ENCODE measurements around the gene PSMD1. TPM values are rescaled to one million over a fixed set of nuclear protein-coding genes. Genes with fewer than 3 reads are reported as not detected.

The PSMD1 gene
- total RNA-seq, 1 donor from 2014 or later = 108 TPM

DNA sequence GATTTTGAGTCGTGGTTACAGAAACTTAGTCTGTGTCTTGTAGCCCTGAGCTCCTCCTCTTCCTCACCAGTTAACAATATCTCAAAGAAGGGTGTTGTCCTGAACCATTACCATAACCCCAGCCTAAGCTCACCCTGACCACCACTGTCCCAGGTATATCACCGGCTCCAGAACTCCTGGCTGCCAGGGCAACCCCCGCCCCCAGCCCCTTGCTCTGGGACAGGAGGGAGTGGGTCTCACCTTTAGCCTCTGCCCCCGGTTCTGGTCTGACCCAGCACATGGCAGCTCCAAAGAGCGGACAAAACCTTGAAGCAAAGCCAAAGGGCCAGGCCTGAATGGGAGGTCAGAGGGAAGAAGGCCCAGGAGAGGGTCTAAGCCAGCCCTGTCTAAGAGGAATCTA lies 5.6 kb upstream of the PSMD1 start:
- no peak for DNase-seq (ENCODE audit: low spot score)
- Mint-ChIP-seq H3K27ac (ENCODE audit: unreplicated experiment) (no peak overlapping the region), H3K4me1 (ENCODE audit: low read depth) (peaks cover 13% of the 10 kb centered on the region), H3K27me3 (ENCODE audit: low read depth) (peaks cover 18% of the 10 kb centered on the region), H3K9me3 (ENCODE audit: low read depth) (no peaks in the 10 kb centered on the region), H3K4me3 (ENCODE audit: unreplicated experiment) (no peak overlapping the region), H3K36me3 (ENCODE audit: low read depth) (no peaks in the 10 kb centered on the region)
- TF ChIP-seq, protein P1, sequence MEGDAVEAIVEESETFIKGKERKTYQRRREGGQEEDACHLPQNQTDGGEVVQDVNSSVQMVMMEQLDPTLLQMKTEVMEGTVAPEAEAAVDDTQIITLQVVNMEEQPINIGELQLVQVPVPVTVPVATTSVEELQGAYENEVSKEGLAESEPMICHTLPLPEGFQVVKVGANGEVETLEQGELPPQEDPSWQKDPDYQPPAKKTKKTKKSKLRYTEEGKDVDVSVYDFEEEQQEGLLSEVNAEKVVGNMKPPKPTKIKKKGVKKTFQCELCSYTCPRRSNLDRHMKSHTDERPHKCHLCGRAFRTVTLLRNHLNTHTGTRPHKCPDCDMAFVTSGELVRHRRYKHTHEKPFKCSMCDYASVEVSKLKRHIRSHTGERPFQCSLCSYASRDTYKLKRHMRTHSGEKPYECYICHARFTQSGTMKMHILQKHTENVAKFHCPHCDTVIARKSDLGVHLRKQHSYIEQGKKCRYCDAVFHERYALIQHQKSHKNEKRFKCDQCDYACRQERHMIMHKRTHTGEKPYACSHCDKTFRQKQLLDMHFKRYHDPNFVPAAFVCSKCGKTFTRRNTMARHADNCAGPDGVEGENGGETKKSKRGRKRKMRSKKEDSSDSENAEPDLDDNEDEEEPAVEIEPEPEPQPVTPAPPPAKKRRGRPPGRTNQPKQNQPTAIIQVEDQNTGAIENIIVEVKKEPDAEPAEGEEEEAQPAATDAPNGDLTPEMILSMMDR (IDR thresholded peaks at IDR 0.05) = no peak

GRCh38 chr2:231052494-231053451 lies 3.9 kb upstream of the PSMD1 start:
- Mint-ChIP-seq H3K9me3 (ENCODE audit: low read depth) (no peaks in the 10 kb centered on the region), H3K27ac (ENCODE audit: unreplicated experiment) (peak overlapping the region; percentile 49), H3K4me1 (ENCODE audit: low read depth) (peaks cover 16% of the 10 kb centered on the region), H3K27me3 (ENCODE audit: low read depth) (peaks cover 12% of the 10 kb centered on the region), H3K36me3 (ENCODE audit: low read depth) (no peaks in the 10 kb centered on the region), H3K4me3 (ENCODE audit: unreplicated experiment) (peak overlapping the region; percentile 81)
- TF ChIP-seq, protein P1 (IDR thresholded peaks at IDR 0.05) = peak; percentile 98
- DNase-seq (ENCODE audit: low spot score) = no peak

DNA sequence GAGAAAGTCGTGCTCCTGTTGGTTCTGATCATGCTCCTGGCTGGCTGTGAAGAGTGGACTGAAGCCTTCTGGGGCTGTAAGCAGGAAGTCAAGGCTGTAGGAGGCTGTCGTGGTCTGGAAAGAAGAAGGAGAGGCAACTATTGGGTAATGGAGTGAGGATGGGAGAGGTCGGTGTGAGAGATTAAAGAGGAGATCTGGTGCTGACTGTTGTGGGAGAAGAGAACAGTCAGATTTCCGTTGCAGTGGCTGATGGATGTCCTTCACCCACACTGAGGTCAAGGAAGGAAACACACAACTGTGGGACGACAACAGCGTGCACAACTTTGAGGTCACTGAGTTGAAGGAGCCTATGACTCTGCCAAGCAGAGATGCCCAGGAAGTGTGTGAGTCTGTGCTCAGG lies 2.8 kb upstream of the PSMD1 start:
- Mint-ChIP-seq H3K36me3 (ENCODE audit: low read depth) (no peaks in the 10 kb centered on the region), H3K4me1 (ENCODE audit: low read depth) (peaks cover 27% of the 10 kb centered on the region), H3K27ac (ENCODE audit: unreplicated experiment) (no peak overlapping the region), H3K4me3 (ENCODE audit: unreplicated experiment) (no peak overlapping the region), H3K9me3 (ENCODE audit: low read depth) (no peaks in the 10 kb centered on the region), H3K27me3 (ENCODE audit: low read depth) (peaks cover 9% of the 10 kb centered on the region)
- DNase-seq (ENCODE audit: low spot score) = no peak
- TF ChIP-seq, protein P1 (IDR thresholded peaks at IDR 0.05) = no peak

DNA sequence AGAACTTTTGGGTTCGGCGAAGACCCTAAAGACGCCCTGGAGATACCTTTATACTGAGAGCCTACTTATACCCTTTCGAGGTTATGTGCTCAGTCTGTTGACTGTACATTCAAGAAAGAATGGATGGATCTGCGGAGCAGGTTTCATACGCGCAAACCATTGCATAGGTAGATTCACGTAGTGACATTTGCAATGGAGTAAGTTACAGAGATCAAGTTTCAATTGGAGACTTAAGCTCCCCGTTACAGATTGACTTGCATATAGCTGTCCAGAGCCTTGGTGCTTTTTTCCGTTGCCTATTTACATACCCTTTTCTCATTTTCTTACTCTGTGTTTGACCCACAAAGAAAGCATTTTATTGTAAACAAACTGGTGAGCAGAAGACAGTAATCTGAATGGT lies 923 bp downstream of the PSMD1 start:
- Mint-ChIP-seq H3K9me3 (ENCODE audit: low read depth) (no peaks in the 10 kb centered on the region), H3K27me3 (ENCODE audit: low read depth) (no peaks in the 10 kb centered on the region), H3K27ac (ENCODE audit: unreplicated experiment) (peak overlapping the region; percentile 100), H3K4me1 (ENCODE audit: low read depth) (peaks cover 39% of the 10 kb centered on the region), H3K36me3 (ENCODE audit: low read depth) (peaks cover 8% of the 10 kb centered on the region), H3K4me3 (ENCODE audit: unreplicated experiment) (peak overlapping the region; percentile 86)
- TF ChIP-seq, protein P1 (IDR thresholded peaks at IDR 0.05) = no peak
- no peak for DNase-seq (ENCODE audit: low spot score)

DNA sequence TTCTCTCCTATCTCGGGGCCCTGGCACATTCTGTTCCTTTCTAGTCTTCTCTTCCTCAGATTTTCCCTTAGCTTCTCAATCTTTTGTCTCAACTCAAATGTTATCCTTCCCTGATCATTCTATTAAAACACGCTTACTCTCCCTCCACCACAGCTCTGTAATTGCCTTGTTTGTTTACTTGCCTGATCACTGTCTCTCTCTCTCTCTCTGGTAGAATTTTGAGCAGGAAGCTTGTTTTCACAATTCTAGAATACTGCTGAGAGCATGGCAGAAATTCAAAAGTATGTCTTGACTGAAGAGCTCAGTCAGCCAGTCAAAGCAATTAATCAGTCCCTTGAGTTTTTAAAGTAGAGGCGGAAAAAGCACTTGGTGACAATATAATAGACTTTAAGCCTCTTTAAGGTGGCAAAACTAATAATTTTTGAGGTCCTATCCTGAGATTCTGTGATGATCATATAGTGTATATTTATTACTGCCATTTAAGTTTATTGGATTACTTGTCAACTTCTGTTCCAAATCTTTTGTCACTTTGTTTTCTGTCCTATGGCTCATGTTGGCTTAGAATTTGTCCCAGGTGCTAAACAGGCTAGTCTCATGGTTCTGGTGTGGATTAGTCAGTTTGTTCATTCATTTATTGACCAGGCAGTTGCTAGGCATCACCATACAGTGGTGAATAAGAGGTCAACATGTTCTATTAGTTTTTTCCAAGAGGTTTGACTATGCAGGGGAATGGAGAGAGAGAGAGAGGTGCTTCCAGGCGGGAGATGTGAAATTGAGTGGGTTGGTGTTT lies 2.3 kb downstream of the PSMD1 start:
- Mint-ChIP-seq H3K9me3 (ENCODE audit: low read depth) (no peaks in the 10 kb centered on the region), H3K4me3 (ENCODE audit: unreplicated experiment) (peak overlapping the region; percentile 86), H3K36me3 (ENCODE audit: low read depth) (peaks cover 13% of the 10 kb centered on the region), H3K4me1 (ENCODE audit: low read depth) (peaks cover 30% of the 10 kb centered on the region), H3K27ac (ENCODE audit: unreplicated experiment) (peak overlapping the region; percentile 100), H3K27me3 (ENCODE audit: low read depth) (no peaks in the 10 kb centered on the region)
- DNase-seq (ENCODE audit: low spot score) = no peak
- TF ChIP-seq, protein P1 (IDR thresholded peaks at IDR 0.05) = no peak
